ENCODE measurements around the gene OXNAD1. TPM values are rescaled to one million over a fixed set of nuclear protein-coding genes. Genes with fewer than 3 reads are reported as not detected.

OXNAD1 gene
- total RNA-seq, 3 donors from 2014 or later, result 21.5 to 35.2 (median 28.4) TPM

- Histone ChIP-seq H3K9me3 (no peaks in the 10 kb centered on the region), H3K4me3 (no peak overlapping the region), H3K36me3 (ENCODE audit: low read depth) (no peaks in the 10 kb centered on the region), H3K4me1 (ENCODE audit: low read depth) (no peaks in the 10 kb centered on the region)
- no peak for ATAC-seq
- no peak for DNase-seq
- no peak for TF ChIP-seq CTCF (IDR thresholded peaks at IDR 0.05)
- intact Hi-C loops (cut with DNase I, micrococcal nuclease), result no loop called here
Observed at GRCh38 chr3:16236030-16236639, 28.9 kb upstream of the OXNAD1 start.

GRCh38 chr3:16236856-16237393, 28.1 kb upstream of the OXNAD1 start:
- intact Hi-C loops (cut with DNase I, micrococcal nuclease), result no loop called here
- H3K4me1 ChIP-seq (ENCODE audit: low read depth), result no peaks in the 10 kb centered on the region
- DNase-seq, result no peak
- no peaks in the 10 kb centered on the region for H3K36me3 ChIP-seq (ENCODE audit: low read depth)
- TF ChIP-seq CTCF (IDR thresholded peaks at IDR 0.05), result no peak
- H3K4me3 ChIP-seq, result no peak overlapping the region
- ATAC-seq, result no peak
- no peaks in the 10 kb centered on the region for H3K9me3 ChIP-seq

- no peak for DNase-seq
- no peak for TF ChIP-seq CTCF (IDR thresholded peaks at IDR 0.05)
- intact Hi-C loops (cut with DNase I, micrococcal nuclease), result no loop called here
- Histone ChIP-seq H3K36me3 (ENCODE audit: low read depth) (no peaks in the 10 kb centered on the region), H3K4me3 (no peak overlapping the region), H3K9me3 (no peaks in the 10 kb centered on the region), H3K4me1 (ENCODE audit: low read depth) (no peaks in the 10 kb centered on the region)
- ATAC-seq, result no peak
Observed at GRCh38 chr3:16239086-16239770, 25.8 kb upstream of the OXNAD1 start.

- ATAC-seq (no peak), DNase-seq (no peak)
- Histone ChIP-seq H3K4me3 (no peak overlapping the region), H3K4me1 (ENCODE audit: low read depth) (no peaks in the 10 kb centered on the region), H3K9me3 (no peaks in the 10 kb centered on the region), H3K36me3 (ENCODE audit: low read depth) (no peaks in the 10 kb centered on the region)
- intact Hi-C loops (cut with DNase I, micrococcal nuclease), result no loop called here
- TF ChIP-seq CTCF (IDR thresholded peaks at IDR 0.05), result no peak
Observed at GRCh38 chr3:16239780-16240179, 25.2 kb upstream of the OXNAD1 start.

GRCh38 chr3:16240229-16241023, 24.6 kb upstream of the OXNAD1 start:
- Histone ChIP-seq H3K36me3 (ENCODE audit: low read depth) (no peaks in the 10 kb centered on the region), H3K9me3 (no peaks in the 10 kb centered on the region), H3K4me3 (no peak overlapping the region), H3K4me1 (ENCODE audit: low read depth) (no peaks in the 10 kb centered on the region)
- no peak for ATAC-seq
- no peak for TF ChIP-seq CTCF (IDR thresholded peaks at IDR 0.05)
- DNase-seq, result no peak
- intact Hi-C loops (cut with DNase I, micrococcal nuclease), result no loop called here

Data from mucosa of descending colon (tissue), 3 donors.